Measurements from ENCODE around the gene CACNA1F. TPM values are rescaled to one million over a fixed set of nuclear protein-coding genes. Genes with fewer than 3 reads are reported as not detected.
A peak's percentile ranks its signal among the peaks of the same experiment; 100 is the strongest.

Gene CACNA1F
- total and polyA plus RNA-seq, 9 of the 15 experiments (the other 6 are each of a cell fraction or from before 2014, with no cell fraction given) = under 0.01 to 0.41 (median 0.03) TPM; not detected in 3

DNA sequence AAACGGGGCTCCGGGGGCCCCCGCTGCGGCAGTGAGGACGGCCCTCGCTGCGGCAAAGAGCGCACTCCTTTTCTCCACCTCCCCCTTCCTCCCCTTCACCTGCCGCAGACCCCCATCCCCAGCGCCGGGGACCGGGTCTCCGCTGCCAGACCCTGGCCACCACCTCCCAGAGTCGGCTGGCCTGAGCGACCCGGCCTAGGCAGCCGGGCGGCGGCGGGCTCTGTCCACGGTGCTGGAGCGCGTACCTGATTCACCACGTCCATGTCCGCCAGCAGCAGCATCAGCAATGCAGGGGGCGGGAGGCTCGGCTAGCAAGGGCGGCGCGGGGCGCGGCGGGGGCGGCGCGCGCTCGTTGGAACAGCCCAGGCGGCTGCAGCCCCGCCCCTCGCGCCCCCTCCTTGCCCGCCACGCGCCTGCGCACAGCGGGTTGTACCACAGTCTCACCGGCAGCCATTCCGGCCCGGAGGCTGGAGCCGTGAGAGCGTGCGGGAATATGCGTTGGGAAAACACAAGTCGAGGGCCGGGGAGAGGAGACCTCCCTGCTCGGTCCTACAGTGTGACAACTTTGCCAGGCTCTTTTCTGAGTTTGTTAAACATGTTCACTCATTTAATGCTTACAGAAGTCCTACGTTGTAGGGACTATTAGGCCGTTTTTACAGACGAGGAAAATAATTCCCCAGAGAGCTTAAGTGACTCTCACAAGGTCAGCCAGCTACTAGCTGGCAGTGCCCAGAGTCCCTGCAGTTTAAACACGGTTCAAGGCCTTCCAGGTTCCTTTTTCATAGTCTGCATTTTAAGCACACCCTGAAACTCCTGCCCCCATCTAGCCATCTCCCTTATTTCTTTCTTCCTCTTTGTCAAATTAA lies 33.0 kb downstream of the CACNA1F start, which contains the start of gene SYP (continued):
- TF ChIP-seq, protein P1, sequence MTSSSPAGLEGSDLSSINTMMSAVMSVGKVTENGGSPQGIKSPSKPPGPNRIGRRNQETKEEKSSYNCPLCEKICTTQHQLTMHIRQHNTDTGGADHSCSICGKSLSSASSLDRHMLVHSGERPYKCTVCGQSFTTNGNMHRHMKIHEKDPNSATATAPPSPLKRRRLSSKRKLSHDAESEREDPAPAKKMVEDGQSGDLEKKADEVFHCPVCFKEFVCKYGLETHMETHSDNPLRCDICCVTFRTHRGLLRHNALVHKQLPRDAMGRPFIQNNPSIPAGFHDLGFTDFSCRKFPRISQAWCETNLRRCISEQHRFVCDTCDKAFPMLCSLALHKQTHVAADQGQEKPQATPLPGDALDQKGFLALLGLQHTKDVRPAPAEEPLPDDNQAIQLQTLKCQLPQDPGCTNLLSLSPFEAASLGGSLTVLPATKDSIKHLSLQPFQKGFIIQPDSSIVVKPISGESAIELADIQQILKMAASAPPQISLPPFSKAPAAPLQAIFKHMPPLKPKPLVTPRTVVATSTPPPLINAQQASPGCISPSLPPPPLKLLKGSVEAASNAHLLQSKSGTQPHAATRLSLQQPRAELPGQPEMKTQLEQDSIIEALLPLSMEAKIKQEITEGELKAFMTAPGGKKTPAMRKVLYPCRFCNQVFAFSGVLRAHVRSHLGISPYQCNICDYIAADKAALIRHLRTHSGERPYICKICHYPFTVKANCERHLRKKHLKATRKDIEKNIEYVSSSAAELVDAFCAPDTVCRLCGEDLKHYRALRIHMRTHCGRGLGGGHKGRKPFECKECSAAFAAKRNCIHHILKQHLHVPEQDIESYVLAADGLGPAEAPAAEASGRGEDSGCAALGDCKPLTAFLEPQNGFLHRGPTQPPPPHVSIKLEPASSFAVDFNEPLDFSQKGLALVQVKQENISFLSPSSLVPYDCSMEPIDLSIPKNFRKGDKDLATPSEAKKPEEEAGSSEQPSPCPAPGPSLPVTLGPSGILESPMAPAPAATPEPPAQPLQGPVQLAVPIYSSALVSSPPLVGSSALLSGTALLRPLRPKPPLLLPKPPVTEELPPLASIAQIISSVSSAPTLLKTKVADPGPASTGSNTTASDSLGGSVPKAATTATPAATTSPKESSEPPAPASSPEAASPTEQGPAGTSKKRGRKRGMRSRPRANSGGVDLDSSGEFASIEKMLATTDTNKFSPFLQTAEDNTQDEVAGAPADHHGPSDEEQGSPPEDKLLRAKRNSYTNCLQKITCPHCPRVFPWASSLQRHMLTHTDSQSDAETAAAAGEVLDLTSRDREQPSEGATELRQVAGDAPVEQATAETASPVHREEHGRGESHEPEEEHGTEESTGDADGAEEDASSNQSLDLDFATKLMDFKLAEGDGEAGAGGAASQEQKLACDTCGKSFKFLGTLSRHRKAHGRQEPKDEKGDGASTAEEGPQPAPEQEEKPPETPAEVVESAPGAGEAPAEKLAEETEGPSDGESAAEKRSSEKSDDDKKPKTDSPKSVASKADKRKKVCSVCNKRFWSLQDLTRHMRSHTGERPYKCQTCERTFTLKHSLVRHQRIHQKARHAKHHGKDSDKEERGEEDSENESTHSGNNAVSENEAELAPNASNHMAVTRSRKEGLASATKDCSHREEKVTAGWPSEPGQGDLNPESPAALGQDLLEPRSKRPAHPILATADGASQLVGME (CRISPR knock-in tag; IDR thresholded peaks at IDR 0.05) = peak; percentile 72; the same call in 1 of the 2 replicates
- TF ChIP-seq ZNF12 (CRISPR knock-in tag; IDR thresholded peaks at IDR 0.05) (peak; percentile 60; the same call in 1 of the 2 replicates), ATF7 (IDR thresholded peaks at IDR 0.05) (peak; percentile 84), TCF7L2 (IDR thresholded peaks at IDR 0.05; ENCODE audit: low read depth, low read length) (no peak), ZNF217 (CRISPR knock-in tag; IDR thresholded peaks at IDR 0.05) (no peak), PHB2 (IDR thresholded peaks at IDR 0.05; ENCODE audit: low read depth) (no peak), MBD2 (IDR thresholded peaks at IDR 0.05; ENCODE audit: borderline replicate concordance, low read depth) (peak; percentile 51; the same call in 1 of the 2 replicates), ZNF263 (CRISPR knock-in tag; IDR thresholded peaks at IDR 0.05; ENCODE audit: borderline replicate concordance) (peak; percentile 74; the same call in 1 of the 2 replicates), RBM34 (IDR thresholded peaks at IDR 0.05; ENCODE audit: borderline replicate concordance, insufficient read depth, low read length) (no peak), HEY1 (CRISPR knock-in tag; IDR thresholded peaks at IDR 0.05; ENCODE audit: borderline replicate concordance) (no peak), ZNF766 (CRISPR knock-in tag; conservative IDR thresholded peaks at IDR 0.05) (peak; percentile 68; the same call in 1 of the 2 replicates), ZNF324 (CRISPR knock-in tag; IDR thresholded peaks at IDR 0.05) (no peak), TSC22D4 (tag; IDR thresholded peaks at IDR 0.05) (no peak)
- TF ChIP-seq, protein P2, sequence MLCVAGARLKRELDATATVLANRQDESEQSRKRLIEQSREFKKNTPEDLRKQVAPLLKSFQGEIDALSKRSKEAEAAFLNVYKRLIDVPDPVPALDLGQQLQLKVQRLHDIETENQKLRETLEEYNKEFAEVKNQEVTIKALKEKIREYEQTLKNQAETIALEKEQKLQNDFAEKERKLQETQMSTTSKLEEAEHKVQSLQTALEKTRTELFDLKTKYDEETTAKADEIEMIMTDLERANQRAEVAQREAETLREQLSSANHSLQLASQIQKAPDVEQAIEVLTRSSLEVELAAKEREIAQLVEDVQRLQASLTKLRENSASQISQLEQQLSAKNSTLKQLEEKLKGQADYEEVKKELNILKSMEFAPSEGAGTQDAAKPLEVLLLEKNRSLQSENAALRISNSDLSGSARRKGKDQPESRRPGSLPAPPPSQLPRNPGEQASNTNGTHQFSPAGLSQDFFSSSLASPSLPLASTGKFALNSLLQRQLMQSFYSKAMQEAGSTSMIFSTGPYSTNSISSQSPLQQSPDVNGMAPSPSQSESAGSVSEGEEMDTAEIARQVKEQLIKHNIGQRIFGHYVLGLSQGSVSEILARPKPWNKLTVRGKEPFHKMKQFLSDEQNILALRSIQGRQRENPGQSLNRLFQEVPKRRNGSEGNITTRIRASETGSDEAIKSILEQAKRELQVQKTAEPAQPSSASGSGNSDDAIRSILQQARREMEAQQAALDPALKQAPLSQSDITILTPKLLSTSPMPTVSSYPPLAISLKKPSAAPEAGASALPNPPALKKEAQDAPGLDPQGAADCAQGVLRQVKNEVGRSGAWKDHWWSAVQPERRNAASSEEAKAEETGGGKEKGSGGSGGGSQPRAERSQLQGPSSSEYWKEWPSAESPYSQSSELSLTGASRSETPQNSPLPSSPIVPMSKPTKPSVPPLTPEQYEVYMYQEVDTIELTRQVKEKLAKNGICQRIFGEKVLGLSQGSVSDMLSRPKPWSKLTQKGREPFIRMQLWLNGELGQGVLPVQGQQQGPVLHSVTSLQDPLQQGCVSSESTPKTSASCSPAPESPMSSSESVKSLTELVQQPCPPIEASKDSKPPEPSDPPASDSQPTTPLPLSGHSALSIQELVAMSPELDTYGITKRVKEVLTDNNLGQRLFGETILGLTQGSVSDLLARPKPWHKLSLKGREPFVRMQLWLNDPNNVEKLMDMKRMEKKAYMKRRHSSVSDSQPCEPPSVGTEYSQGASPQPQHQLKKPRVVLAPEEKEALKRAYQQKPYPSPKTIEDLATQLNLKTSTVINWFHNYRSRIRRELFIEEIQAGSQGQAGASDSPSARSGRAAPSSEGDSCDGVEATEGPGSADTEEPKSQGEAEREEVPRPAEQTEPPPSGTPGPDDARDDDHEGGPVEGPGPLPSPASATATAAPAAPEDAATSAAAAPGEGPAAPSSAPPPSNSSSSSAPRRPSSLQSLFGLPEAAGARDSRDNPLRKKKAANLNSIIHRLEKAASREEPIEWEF (CRISPR knock-in tag; IDR thresholded peaks at IDR 0.05) = no peak
- TF ChIP-seq, protein P3, sequence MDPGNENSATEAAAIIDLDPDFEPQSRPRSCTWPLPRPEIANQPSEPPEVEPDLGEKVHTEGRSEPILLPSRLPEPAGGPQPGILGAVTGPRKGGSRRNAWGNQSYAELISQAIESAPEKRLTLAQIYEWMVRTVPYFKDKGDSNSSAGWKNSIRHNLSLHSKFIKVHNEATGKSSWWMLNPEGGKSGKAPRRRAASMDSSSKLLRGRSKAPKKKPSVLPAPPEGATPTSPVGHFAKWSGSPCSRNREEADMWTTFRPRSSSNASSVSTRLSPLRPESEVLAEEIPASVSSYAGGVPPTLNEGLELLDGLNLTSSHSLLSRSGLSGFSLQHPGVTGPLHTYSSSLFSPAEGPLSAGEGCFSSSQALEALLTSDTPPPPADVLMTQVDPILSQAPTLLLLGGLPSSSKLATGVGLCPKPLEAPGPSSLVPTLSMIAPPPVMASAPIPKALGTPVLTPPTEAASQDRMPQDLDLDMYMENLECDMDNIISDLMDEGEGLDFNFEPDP (CRISPR knock-in tag; IDR thresholded peaks at IDR 0.05) = no peak
